SK-N-SH (cell line): Measurements from ENCODE around the gene SPANXN5.

ENCODE experiments used
- CHD2 ChIP-seq: fragments of 150-350 bp; IDR thresholded peaks from 2 replicates; pipeline ENCODE4 v1.6.1; 2018; ENCODE audit warnings: low read length; ENCODE audit not compliant: partially characterized antibody
- CTCF ChIP-seq: fragments of 200-600 bp; sonication (generic); IDR thresholded peaks from 2 replicates; pipeline ENCODE4 v1.6.1; 2017; ENCODE audit warnings: antibody characterized with exemption, mild to moderate bottlenecking, moderate library complexity
- EP300 ChIP-seq, 2 experiments: IDR thresholded peaks; 2 replicates each; pipeline versions ENCODE4 v1.4.0 to v1.6.1; 2012; ENCODE audit warnings: borderline replicate concordance in 1 of 2, low read depth in 1 of 2, low read length in 1 of 2
- GATA2 ChIP-seq: sonication (generic); formaldehyde crosslinking; IDR thresholded peaks from 2 replicates; pipeline ENCODE4 v1.5.0; 2020; ENCODE audit warnings: mild to moderate bottlenecking, missing genetic modification reagents
- RAD21 ChIP-seq: IDR thresholded peaks from 2 replicates; pipeline ENCODE4 v1.6.1; 2012; ENCODE audit warnings: mild to moderate bottlenecking, low read length
- SMC3 ChIP-seq: IDR thresholded peaks from 2 replicates; pipeline ENCODE4 v1.6.1; 2012; ENCODE audit warnings: low read depth, low read length, improper control_type of control experiment
- TEAD4 ChIP-seq: IDR thresholded peaks from 2 replicates; pipeline ENCODE4 v1.4.0; 2012; ENCODE audit warnings: mild to moderate bottlenecking, borderline replicate concordance; ENCODE audit not compliant: insufficient read depth
- YY1 ChIP-seq: IDR thresholded peaks from 2 replicates; pipeline ENCODE4 v1.4.0; 2012; ENCODE audit warnings: low read depth, mild to moderate bottlenecking

DNA sequence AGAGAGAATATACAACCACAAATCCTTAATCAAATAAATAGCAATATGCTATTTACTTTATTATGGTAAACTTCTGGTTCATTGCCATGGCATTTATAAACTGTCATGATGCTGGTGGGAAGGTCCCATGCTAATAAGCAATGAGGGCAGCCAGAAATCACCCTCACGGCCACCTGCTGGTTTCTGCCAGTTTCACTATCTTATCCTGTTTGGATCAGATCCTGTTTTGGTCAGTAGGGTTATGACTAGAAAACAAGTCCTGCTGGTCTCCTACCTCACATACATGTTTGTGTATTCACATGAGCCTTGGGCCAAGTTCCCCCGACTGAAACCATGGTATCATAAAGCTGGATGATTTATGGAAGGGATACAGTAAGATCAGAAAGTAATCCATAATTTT, 41.9 kb upstream of the SPANXN5 start:
- TF ChIP-seq RAD21 (no peak), CHD2 (no peak), YY1 (no peak), CTCF (no peak), SMC3 (no peak), EP300 (IDR thresholded peaks at IDR 0.05; ENCODE audit: borderline replicate concordance in 1 of 2, low read depth in 1 of 2, low read length in 1 of 2) (no peak), TEAD4 (no peak), GATA2 (no peak)
